Panc1 (cell line): ENCODE results near the gene USP19.

Experiments
- POLR2AphosphoS5 ChIP-seq: IDR thresholded peaks from 2 replicates; pipeline ENCODE4 v1.6.1; 2012; ENCODE audit warnings: mild to moderate bottlenecking, low read depth, low read length, moderate library complexity
- SIN3A ChIP-seq: IDR thresholded peaks from 2 replicates; pipeline ENCODE4 v1.6.1; 2012; ENCODE audit warnings: low read depth, mild to moderate bottlenecking, low read length, moderate library complexity, borderline replicate concordance; ENCODE audit not compliant: insufficient read depth
- TCF7L2 ChIP-seq: IDR thresholded peaks from 2 replicates; pipeline ENCODE4 v1.6.1; 2011; ENCODE audit warnings: mild to moderate bottlenecking, low read depth, low read length, inconsistent platforms
- TF ChIP-seq, protein P1 (sequence below): fragments of 450-650 bp; IDR thresholded peaks from 2 replicates; pipeline ENCODE4 v1.5.1; 2017; ENCODE audit warnings: mild to moderate bottlenecking
- TF ChIP-seq, protein P2 (sequence below), 2 experiments: IDR thresholded peaks; 2 replicates each; pipeline ENCODE4 v1.6.1; 2011 to 2012; ENCODE audit warnings: low read depth in 2 of 2, control low read depth in 1 of 2, low read length in 1 of 2, mild to moderate bottlenecking in 1 of 2, moderate library complexity in 1 of 2; ENCODE audit not compliant: insufficient read depth in 1 of 2

DNA sequence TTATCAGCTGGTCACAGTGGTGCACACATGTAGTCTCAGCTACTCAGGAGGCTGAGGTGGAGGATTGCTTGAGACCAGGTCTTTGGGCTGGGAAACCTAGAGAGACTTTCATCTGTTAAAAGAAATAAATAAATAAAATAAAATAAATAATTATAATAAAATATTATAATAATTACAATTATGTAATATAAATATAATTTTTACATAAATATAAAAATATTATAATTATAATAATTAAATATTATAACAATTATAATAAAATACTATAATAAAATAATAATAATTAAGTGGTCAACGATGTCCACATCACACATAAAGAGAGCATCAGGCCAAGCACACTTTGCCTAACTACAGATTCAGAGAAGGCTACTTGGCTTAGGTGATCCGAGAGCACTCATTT lies 41.4 kb downstream of the USP19 start:
- TF ChIP-seq, protein P1, sequence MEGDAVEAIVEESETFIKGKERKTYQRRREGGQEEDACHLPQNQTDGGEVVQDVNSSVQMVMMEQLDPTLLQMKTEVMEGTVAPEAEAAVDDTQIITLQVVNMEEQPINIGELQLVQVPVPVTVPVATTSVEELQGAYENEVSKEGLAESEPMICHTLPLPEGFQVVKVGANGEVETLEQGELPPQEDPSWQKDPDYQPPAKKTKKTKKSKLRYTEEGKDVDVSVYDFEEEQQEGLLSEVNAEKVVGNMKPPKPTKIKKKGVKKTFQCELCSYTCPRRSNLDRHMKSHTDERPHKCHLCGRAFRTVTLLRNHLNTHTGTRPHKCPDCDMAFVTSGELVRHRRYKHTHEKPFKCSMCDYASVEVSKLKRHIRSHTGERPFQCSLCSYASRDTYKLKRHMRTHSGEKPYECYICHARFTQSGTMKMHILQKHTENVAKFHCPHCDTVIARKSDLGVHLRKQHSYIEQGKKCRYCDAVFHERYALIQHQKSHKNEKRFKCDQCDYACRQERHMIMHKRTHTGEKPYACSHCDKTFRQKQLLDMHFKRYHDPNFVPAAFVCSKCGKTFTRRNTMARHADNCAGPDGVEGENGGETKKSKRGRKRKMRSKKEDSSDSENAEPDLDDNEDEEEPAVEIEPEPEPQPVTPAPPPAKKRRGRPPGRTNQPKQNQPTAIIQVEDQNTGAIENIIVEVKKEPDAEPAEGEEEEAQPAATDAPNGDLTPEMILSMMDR, result no peak
- TF ChIP-seq POLR2AphosphoS5 (no peak), TCF7L2 (no peak), SIN3A (no peak)
- TF ChIP-seq, protein P2, sequence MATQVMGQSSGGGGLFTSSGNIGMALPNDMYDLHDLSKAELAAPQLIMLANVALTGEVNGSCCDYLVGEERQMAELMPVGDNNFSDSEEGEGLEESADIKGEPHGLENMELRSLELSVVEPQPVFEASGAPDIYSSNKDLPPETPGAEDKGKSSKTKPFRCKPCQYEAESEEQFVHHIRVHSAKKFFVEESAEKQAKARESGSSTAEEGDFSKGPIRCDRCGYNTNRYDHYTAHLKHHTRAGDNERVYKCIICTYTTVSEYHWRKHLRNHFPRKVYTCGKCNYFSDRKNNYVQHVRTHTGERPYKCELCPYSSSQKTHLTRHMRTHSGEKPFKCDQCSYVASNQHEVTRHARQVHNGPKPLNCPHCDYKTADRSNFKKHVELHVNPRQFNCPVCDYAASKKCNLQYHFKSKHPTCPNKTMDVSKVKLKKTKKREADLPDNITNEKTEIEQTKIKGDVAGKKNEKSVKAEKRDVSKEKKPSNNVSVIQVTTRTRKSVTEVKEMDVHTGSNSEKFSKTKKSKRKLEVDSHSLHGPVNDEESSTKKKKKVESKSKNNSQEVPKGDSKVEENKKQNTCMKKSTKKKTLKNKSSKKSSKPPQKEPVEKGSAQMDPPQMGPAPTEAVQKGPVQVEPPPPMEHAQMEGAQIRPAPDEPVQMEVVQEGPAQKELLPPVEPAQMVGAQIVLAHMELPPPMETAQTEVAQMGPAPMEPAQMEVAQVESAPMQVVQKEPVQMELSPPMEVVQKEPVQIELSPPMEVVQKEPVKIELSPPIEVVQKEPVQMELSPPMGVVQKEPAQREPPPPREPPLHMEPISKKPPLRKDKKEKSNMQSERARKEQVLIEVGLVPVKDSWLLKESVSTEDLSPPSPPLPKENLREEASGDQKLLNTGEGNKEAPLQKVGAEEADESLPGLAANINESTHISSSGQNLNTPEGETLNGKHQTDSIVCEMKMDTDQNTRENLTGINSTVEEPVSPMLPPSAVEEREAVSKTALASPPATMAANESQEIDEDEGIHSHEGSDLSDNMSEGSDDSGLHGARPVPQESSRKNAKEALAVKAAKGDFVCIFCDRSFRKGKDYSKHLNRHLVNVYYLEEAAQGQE (IDR thresholded peaks at IDR 0.05; ENCODE audit: insufficient read depth in 1 of 2, low read depth in 2 of 2, low read length in 1 of 2), result no peak
